Left lung (tissue), 10 donors: Measurements from ENCODE around the gene RBP2. TPM values are rescaled to one million over a fixed set of nuclear protein-coding genes. Genes with fewer than 3 reads are reported as not detected.

ENCODE experiments used
- ATAC-seq: fragments of 200-7000 bp; cut with Tn5 transposase; one replicate; pipeline ENCODE4 v1.9.1; 2020; ENCODE audit warnings: moderate library complexity
- DNase-seq, 4 donors: peaks; one replicate each; pipeline ENCODE4 v3.0.0-alpha.2; 2013 to 2020
- H3K27ac ChIP-seq, 2 donors: fragments of 200-600 bp; sonication (generic) in 1 of 2; one replicate each; pipeline versions ENCODE4 v1.5.0 to v1.8.0; 2020 to 2021
- H3K27me3 ChIP-seq, 2 donors: fragments of 200-600 bp; sonication (generic) in 1 of 2; one replicate each; pipeline versions ENCODE4 v1.5.0 to v1.8.0; 2020 to 2021
- H3K36me3 ChIP-seq, 2 donors: fragments of 200-600 bp; sonication (generic) in 1 of 2; one replicate each; pipeline versions ENCODE4 v1.5.0 to v1.8.0; 2020 to 2021
- H3K4me1 ChIP-seq, 2 donors: fragments of 200-600 bp; one replicate each; pipeline ENCODE4 v1.8.0; 2021
- H3K4me3 ChIP-seq, 2 donors: fragments of 200-600 bp; sonication (generic) in 1 of 2; one replicate each; pipeline versions ENCODE4 v1.5.0 to v1.8.0; 2020 to 2021; ENCODE audit warnings: mild to moderate bottlenecking in 1 of 2
- H3K9me3 ChIP-seq, 2 donors: fragments of 200-600 bp; sonication (generic) in 1 of 2; one replicate each; pipeline versions ENCODE4 v1.5.0 to v1.8.0; 2020 to 2021
- intact Hi-C, 2 donors: fragments of 100-400 bp; cut with DNase I; formaldehyde crosslinking; loops; one replicate each; pipeline versions ENCODE4 v1.11.2 to v1.14.2; 2022
- polyA plus RNA-seq, 6 donors: library from polyadenylated mRNA; unstranded; fragments of 120-200 nt; gene quantifications; one replicate each; pipeline ENCODE4 v1.2.1, GENCODE V29; 2013; ENCODE audit not compliant: insufficient read length in 6 of 6
- total RNA-seq, 2 donors: library from RNA; stranded (reverse); fragmentation: NEBNext Ultra II Directional; extraction: Animal tissue kit (Norgen Biotek cat#: 25700); gene quantifications; one replicate each; pipeline ENCODE4 v1.2.1, GENCODE V29; 2021
- TF ChIP-seq, protein P1 (sequence below), 2 donors: fragments of 200-600 bp; sonication (generic) in 1 of 2; IDR thresholded peaks; one replicate each; pipeline versions ENCODE4 v1.5.0 to v1.8.0; 2021; ENCODE audit warnings: antibody characterized with exemption in 2 of 2
- donor health status: DM: no; HTN: yes; CAD: no.
- donor health status: DM: no; HTN: no; CAD: no.

The RBP2 gene
- total and polyA plus RNA-seq, 8 donors: 0.26 to 9.3 (median 0.70) TPM; not detected in 1

DNA sequence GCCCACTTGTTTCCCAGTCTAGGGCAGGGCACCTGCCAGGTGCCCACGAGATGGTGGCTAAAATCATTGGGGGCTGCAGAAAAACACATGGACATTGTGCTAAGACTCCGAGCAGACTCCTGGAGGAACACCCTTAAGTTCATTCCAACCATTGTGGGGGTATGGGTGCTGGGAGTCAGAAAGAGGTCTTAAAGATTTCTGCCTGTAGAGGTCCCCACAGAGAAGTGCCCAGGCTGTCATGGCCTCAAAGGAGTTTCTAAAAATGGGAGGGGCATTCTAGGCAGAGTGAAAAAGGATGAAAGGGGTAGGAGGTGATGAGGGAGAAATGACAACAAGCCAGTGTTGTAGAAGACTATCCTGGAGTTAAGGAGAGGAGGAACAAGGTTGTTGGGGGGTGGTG, 46.1 kb upstream of the RBP2 start:
- TF ChIP-seq, protein P1, sequence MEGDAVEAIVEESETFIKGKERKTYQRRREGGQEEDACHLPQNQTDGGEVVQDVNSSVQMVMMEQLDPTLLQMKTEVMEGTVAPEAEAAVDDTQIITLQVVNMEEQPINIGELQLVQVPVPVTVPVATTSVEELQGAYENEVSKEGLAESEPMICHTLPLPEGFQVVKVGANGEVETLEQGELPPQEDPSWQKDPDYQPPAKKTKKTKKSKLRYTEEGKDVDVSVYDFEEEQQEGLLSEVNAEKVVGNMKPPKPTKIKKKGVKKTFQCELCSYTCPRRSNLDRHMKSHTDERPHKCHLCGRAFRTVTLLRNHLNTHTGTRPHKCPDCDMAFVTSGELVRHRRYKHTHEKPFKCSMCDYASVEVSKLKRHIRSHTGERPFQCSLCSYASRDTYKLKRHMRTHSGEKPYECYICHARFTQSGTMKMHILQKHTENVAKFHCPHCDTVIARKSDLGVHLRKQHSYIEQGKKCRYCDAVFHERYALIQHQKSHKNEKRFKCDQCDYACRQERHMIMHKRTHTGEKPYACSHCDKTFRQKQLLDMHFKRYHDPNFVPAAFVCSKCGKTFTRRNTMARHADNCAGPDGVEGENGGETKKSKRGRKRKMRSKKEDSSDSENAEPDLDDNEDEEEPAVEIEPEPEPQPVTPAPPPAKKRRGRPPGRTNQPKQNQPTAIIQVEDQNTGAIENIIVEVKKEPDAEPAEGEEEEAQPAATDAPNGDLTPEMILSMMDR (IDR thresholded peaks at IDR 0.05): no peak
- H3K4me1 ChIP-seq: no peaks in the 10 kb centered on the region
- ATAC-seq (no peak), DNase-seq (no peak)
- no peak overlapping the region for H3K4me3 ChIP-seq
- intact Hi-C loops: no loop called here
- H3K27ac ChIP-seq: no peak overlapping the region
- H3K36me3 ChIP-seq: no peaks in the 10 kb centered on the region
- H3K9me3 ChIP-seq: no peaks in the 10 kb centered on the region
- H3K27me3 ChIP-seq: no peaks in the 10 kb centered on the region

DNA sequence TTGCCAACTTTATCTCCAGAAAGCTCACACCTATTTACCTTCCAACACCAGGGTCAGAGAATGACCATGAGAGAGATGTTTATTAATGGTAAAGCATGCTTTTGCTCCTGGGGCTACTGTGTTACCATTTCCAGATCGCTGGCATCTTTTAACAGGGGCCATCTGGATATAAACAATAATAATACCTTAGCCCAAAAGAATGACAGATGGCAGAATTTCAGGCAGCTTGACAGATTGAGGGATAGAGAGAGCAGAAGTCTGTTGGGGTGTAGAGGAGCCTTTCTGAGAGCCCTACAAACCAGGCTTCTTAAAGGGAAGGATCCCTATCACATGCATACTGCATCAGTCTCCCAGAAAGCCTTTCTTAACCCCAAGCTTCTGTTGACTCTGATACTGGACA, 45.5 kb upstream of the RBP2 start:
- intact Hi-C loops: no loop called here
- H3K36me3 ChIP-seq: no peaks in the 10 kb centered on the region
- no peaks in the 10 kb centered on the region for H3K27me3 ChIP-seq
- no peaks in the 10 kb centered on the region for H3K4me1 ChIP-seq
- no peak overlapping the region for H3K4me3 ChIP-seq
- ATAC-seq (no peak), DNase-seq (no peak)
- no peaks in the 10 kb centered on the region for H3K9me3 ChIP-seq
- TF ChIP-seq, protein P1 (IDR thresholded peaks at IDR 0.05): no peak
- no peak overlapping the region for H3K27ac ChIP-seq

DNA sequence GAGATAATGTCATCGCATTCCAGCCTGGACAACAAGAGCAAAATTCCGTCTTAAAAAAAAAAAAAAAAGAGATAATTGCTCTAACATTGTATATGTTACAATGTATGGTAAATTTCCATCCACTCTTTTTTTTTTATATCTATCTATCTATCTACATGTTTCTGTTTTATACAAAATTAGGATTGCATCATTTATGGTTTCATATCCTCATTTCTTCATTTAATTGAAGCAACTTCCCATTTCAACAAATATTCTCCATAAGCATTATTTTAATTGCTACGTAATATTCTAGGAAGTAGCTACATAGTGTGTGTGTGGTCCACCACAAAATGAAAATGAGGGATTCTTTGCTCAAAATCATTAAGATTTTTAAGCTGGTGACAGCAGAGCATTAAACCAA, 44.8 kb upstream of the RBP2 start:
- no peak for DNase-seq
- Histone ChIP-seq H3K9me3 (no peaks in the 10 kb centered on the region), H3K27ac (no peak overlapping the region), H3K27me3 (no peaks in the 10 kb centered on the region), H3K36me3 (no peaks in the 10 kb centered on the region), H3K4me1 (no peaks in the 10 kb centered on the region), H3K4me3 (no peak overlapping the region)
- intact Hi-C loops: no loop called here
- TF ChIP-seq, protein P1 (IDR thresholded peaks at IDR 0.05): no peak
- ATAC-seq: peak; percentile 31

DNA sequence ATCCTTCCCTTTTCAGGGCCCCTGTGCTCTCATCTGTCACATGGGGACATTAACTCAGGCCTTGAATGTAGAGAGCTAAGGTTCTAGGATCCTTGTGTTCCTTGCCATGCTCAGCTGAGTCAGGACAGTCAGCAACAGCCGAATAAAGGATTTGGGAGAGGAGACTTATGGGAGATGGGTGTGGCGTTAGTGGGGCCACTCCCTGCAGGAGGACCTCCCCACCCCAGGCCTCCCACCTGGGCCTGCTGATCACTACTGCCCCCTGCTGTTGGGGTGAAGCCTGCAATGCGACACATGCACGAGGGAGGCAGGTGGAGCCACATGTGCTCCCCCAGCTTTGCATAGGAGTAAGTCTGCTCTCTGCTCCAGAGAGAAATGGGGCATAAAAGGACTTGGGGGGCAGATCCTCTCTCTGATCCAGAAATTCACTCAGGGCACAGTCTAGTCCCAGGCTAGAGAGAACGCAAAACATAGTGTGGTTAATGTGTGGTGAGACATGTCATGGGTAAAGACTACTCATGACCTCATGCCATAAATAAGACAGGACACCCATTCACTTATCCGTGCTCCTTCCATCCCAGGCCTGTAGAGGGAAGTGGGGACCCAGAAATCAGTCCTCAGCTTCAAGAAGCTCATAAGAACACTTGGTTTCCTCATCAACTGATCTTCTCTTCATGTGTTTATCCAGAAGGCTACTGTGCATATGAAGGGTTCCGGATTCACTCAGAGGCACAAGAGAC, 43.9 kb upstream of the RBP2 start:
- Histone ChIP-seq H3K27me3 (no peaks in the 10 kb centered on the region), H3K9me3 (no peaks in the 10 kb centered on the region), H3K4me1 (no peaks in the 10 kb centered on the region), H3K27ac (no peak overlapping the region), H3K36me3 (no peaks in the 10 kb centered on the region), H3K4me3 (no peak overlapping the region)
- intact Hi-C loops: no loop called here
- DNase-seq (no peak), ATAC-seq (peak; percentile 70)
- TF ChIP-seq, protein P1 (IDR thresholded peaks at IDR 0.05): no peak

DNA sequence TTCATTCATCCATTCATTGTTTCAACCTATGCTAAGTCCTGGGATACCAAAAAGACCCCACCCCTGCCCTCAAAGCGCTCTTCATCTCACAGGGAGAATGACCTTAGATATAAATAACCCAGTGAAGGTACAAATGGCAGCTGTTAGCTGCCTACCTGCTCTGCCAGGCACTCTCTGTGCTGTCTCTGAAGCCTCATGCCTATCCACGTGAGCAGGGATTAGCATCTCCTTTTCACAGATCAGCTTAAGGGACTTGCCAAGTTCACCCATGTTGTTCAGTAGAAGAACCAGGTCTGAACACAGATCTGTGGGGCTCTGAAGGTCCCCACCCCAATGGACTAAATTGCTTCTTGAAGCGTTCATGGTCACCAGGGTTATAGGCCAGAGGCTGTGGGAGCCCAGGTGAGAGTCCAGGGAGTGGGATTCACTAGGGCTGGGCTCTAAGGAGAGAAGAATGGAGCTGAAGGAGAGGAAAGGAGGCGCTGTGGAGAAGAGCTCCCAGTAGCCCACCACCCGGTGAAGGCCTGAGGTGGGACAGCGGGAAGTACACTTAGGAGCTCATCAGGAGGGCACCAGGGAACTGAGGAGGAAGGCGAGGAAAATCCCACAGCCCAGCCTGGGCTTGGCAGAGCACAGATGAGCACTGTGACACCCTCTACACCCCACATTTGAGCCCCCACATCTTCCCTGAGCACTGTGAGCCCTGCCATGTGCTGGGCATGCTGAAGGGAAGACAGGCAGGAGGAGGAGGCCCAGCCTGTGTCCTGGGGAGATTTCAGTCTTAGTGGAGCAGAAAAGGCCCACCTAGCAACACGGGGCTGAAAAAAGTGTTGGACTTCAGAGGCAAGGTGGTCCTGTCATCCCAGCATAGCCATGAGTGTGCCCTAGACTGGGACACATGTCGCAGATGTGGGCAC, 42.9 kb upstream of the RBP2 start:
- Histone ChIP-seq H3K27me3 (no peaks in the 10 kb centered on the region), H3K9me3 (no peaks in the 10 kb centered on the region), H3K4me3 (no peak overlapping the region), H3K36me3 (no peaks in the 10 kb centered on the region), H3K4me1 (no peaks in the 10 kb centered on the region), H3K27ac (no peak overlapping the region)
- TF ChIP-seq, protein P1 (IDR thresholded peaks at IDR 0.05): no peak
- intact Hi-C loops: no loop called here
- ATAC-seq (no peak), DNase-seq (no peak)
